Ramos (cell line): ENCODE measurements around the gene HNRNPUL2.
"Not testable (repeated sequence)": the region's sequence is repeated elsewhere in the genome, so short reads cannot be mapped to it uniquely, and the experiment has no call there.

ENCODE experiments used
- in situ Hi-C: fragments of 300-500 bp; cut with MboI; formaldehyde crosslinking; loops from one replicate; pipeline ENCODE4 v1.14.3; 2022; ENCODE audit warnings: low sequenced_read_pairs; ENCODE audit not compliant: unreplicated experiment

The HNRNPUL2 gene

GRCh38 chr11:62727165-62727871 lies at the start of gene HNRNPUL2:
HNRNPUL2 (minus strand) TSS chr11:62727457; CDS start chr11:62727156, 301 bp downstream.
- in situ Hi-C loops, result no loop called here

GRCh38 chr11:62775646-62776045 lies 48.4 kb upstream of the HNRNPUL2 start:
- in situ Hi-C loops, result no loop called here

GRCh38 chr11:62774407-62774806 lies 47.1 kb upstream of the HNRNPUL2 start:
- in situ Hi-C loops, result no loop called here

GRCh38 chr11:62771144-62772021 lies 44.1 kb upstream of the HNRNPUL2 start, which contains the start of gene TAF6L:
TAF6L (plus strand) TSS chr11:62771396; CDS start chr11:62775784, 4,388 bp downstream.
- in situ Hi-C loops, result no loop called here

- in situ Hi-C loops, result no loop called here
These were observed 43.5 kb upstream of the HNRNPUL2 start for GRCh38 chr11:62770778-62771143.

- in situ Hi-C loops, result not testable (repeated sequence)
These were observed 33.6 kb upstream of the HNRNPUL2 start for GRCh38 chr11:62760867-62761227.

GRCh38 chr11:62757846-62758788 lies 30.9 kb upstream of the HNRNPUL2 start:
- in situ Hi-C loops, result no loop called here

GRCh38 chr11:62755086-62755615 lies 27.9 kb upstream of the HNRNPUL2 start:
- in situ Hi-C loops, result no loop called here

GRCh38 chr11:62753736-62754603 lies 26.7 kb upstream of the HNRNPUL2 start, which contains the start of gene ZBTB3:
ZBTB3 (minus strand) TSS chr11:62754160; CDS start chr11:62753664, 496 bp downstream.
- in situ Hi-C loops, result no loop called here

- in situ Hi-C loops, result no loop called here
These were observed 25.9 kb upstream of the HNRNPUL2 start for GRCh38 chr11:62752994-62753735.

GRCh38 chr11:62752177-62752785 lies 25.0 kb upstream of the HNRNPUL2 start:
- in situ Hi-C loops, result no loop called here

- in situ Hi-C loops, result not testable (repeated sequence)
These were observed 22.7 kb upstream of the HNRNPUL2 start for GRCh38 chr11:62749931-62750330.

- in situ Hi-C loops, result no loop called here
These were observed 20.4 kb upstream of the HNRNPUL2 start for GRCh38 chr11:62747475-62748160.

GRCh38 chr11:62737196-62737595 lies 9.9 kb upstream of the HNRNPUL2 start:
- in situ Hi-C loops, result no loop called here

- in situ Hi-C loops, result no loop called here
These were observed 5.6 kb upstream of the HNRNPUL2 start for GRCh38 chr11:62732830-62733229.

- in situ Hi-C loops, result not testable (repeated sequence)
These were observed 2.8 kb upstream of the HNRNPUL2 start for GRCh38 chr11:62730076-62730475.
